NCI-H2107 treated with DMSO at 0.1 percent for 48 hours (cell line): ENCODE data around the gene NEGR1.

ENCODE experiments used
- DNase-seq: peaks from one replicate; lab custom pipeline; 2025; ENCODE audit not compliant: unreplicated experiment; lab: John Stamatoyannopoulos, UW

The NEGR1 gene

GRCh38 chr1:71787699-71788098, 494.6 kb downstream of the NEGR1 start:
- DNase-seq = no peak

- DNase-seq = no peak
Observed at GRCh38 chr1:71786218-71786617, 496.1 kb downstream of the NEGR1 start.

GRCh38 chr1:71785450-71785849, 496.9 kb downstream of the NEGR1 start:
- DNase-seq = no peak

GRCh38 chr1:71785000-71785399, 497.3 kb downstream of the NEGR1 start:
- no peak for DNase-seq

- no peak for DNase-seq
Observed at GRCh38 chr1:71784241-71784640, 498.1 kb downstream of the NEGR1 start.

- no peak for DNase-seq
Observed at GRCh38 chr1:71783071-71783470, 499.3 kb downstream of the NEGR1 start.

GRCh38 chr1:71781450-71781849, 500.9 kb downstream of the NEGR1 start:
- DNase-seq = no peak

GRCh38 chr1:71780681-71781080, 501.7 kb downstream of the NEGR1 start:
- no peak for DNase-seq

GRCh38 chr1:71778940-71779339, 503.4 kb downstream of the NEGR1 start:
- DNase-seq = no peak

GRCh38 chr1:71777094-71777493, 505.2 kb downstream of the NEGR1 start:
- DNase-seq = no peak

- no peak for DNase-seq
Observed at GRCh38 chr1:71774705-71775104, 507.6 kb downstream of the NEGR1 start.

GRCh38 chr1:71770121-71770520, 512.2 kb downstream of the NEGR1 start:
- DNase-seq = no peak

- no peak for DNase-seq
Observed at GRCh38 chr1:71766748-71767147, 515.6 kb downstream of the NEGR1 start.

- no peak for DNase-seq
Observed at GRCh38 chr1:71762514-71763255, 519.7 kb downstream of the NEGR1 start.

- no peak for DNase-seq
Observed at GRCh38 chr1:71755441-71755840, 526.9 kb downstream of the NEGR1 start.

GRCh38 chr1:71753746-71754145, 528.6 kb downstream of the NEGR1 start:
- no peak for DNase-seq

GRCh38 chr1:71745326-71745725, 537.0 kb downstream of the NEGR1 start:
- no peak for DNase-seq

GRCh38 chr1:71743862-71744261, 538.5 kb downstream of the NEGR1 start:
- DNase-seq = no peak

- DNase-seq = no peak
Observed at GRCh38 chr1:71738910-71739309, 543.4 kb downstream of the NEGR1 start.

GRCh38 chr1:71738256-71738655, 544.1 kb downstream of the NEGR1 start:
- DNase-seq = no peak

GRCh38 chr1:71737768-71738167, 544.6 kb downstream of the NEGR1 start:
- no peak for DNase-seq

GRCh38 chr1:71733121-71733520, 549.2 kb downstream of the NEGR1 start:
- no peak for DNase-seq

- no peak for DNase-seq
Observed at GRCh38 chr1:71721532-71721931, 560.8 kb downstream of the NEGR1 start.
